Measurements from ENCODE around the gene IL31. TPM values are rescaled to one million over a fixed set of nuclear protein-coding genes. Genes with fewer than 3 reads are reported as not detected.

Gene IL31
- total RNA-seq (not detected), polyA plus RNA-seq (ENCODE audit: insufficient read depth in 1 of 8, insufficient read length in 8 of 8, low replicate concordance in 1 of 8) (not detected)
- long read RNA-seq, donor 1: 0 reads
- long read RNA-seq, donor 2: 0 reads
- long read RNA-seq, donor 3: 0 reads
- long read RNA-seq, donor 4: 0 reads
- long read RNA-seq, donor 5: 0 reads
- long read RNA-seq, donor 6: 0 reads
- long read RNA-seq, donor 7: 0 reads
- long read RNA-seq, donor 8: 0 reads
- long read RNA-seq, donor 9: 0 reads
- long read RNA-seq, donor 10: 0 reads
- long read RNA-seq, donor 11: 0 reads

GRCh38 chr12:122174155-122174845, at the start of gene IL31:
TSS of gene IL31 (minus strand) at chr12:122174221. CDS start at chr12:122174172, 49 bp downstream.
- no peaks in the 10 kb centered on the region for H3K9me3 ChIP-seq (replicated peaks; ENCODE audit: control insufficient read depth, low read depth, low read length)
- H3K4me1 ChIP-seq (ENCODE audit: control insufficient read depth, insufficient read depth, low read length): no peaks in the 10 kb centered on the region
- DNase-seq: no peak
- H3K27me3 ChIP-seq (ENCODE audit: control insufficient read depth, insufficient read depth, low read length): no peaks in the 10 kb centered on the region
- no peak within 1 kb of the TSS for H3K27ac ChIP-seq (ENCODE audit: low read length)
- WGBS (ENCODE audit: insufficient coverage): 93% methylated on average over 14 of the region's 17 CpGs
- no peaks in the 10 kb centered on the region for H3K36me3 ChIP-seq (ENCODE audit: control insufficient read depth, insufficient read depth, low read length)
- no peak within 1 kb of the TSS for H3K4me3 ChIP-seq (ENCODE audit: low read length)

- no peaks in the 10 kb centered on the region for H3K27me3 ChIP-seq (ENCODE audit: control insufficient read depth, insufficient read depth, low read length)
- peaks cover 71% of the 10 kb centered on the region for H3K36me3 ChIP-seq (ENCODE audit: control insufficient read depth, insufficient read depth, low read length)
- no peak overlapping the region for H3K27ac ChIP-seq (ENCODE audit: low read length)
- no peak for DNase-seq
- no CpG with 5 or more reads among the region's 1 CpG for WGBS (ENCODE audit: insufficient coverage)
- no peaks in the 10 kb centered on the region for H3K4me1 ChIP-seq (ENCODE audit: control insufficient read depth, insufficient read depth, low read length)
- no peaks in the 10 kb centered on the region for H3K9me3 ChIP-seq (replicated peaks; ENCODE audit: control insufficient read depth, low read depth, low read length)
- no peak overlapping the region for H3K4me3 ChIP-seq (ENCODE audit: low read length)
Measured at GRCh38 chr12:122216445-122216844, 42.4 kb upstream of the IL31 start.

GRCh38 chr12:122215771-122216170, 41.8 kb upstream of the IL31 start:
- Histone ChIP-seq H3K9me3 (replicated peaks; ENCODE audit: control insufficient read depth, low read depth, low read length) (no peaks in the 10 kb centered on the region), H3K36me3 (ENCODE audit: control insufficient read depth, insufficient read depth, low read length) (peaks cover 71% of the 10 kb centered on the region), H3K4me3 (ENCODE audit: low read length) (no peak overlapping the region), H3K4me1 (ENCODE audit: control insufficient read depth, insufficient read depth, low read length) (no peaks in the 10 kb centered on the region), H3K27ac (ENCODE audit: low read length) (no peak overlapping the region), H3K27me3 (ENCODE audit: control insufficient read depth, insufficient read depth, low read length) (no peaks in the 10 kb centered on the region)
- DNase-seq: no peak
- WGBS (ENCODE audit: insufficient coverage): 100% methylated on average over 2 of the region's 5 CpGs

GRCh38 chr12:122208073-122208820, 34.2 kb upstream of the IL31 start:
- Histone ChIP-seq H3K27me3 (ENCODE audit: control insufficient read depth, insufficient read depth, low read length) (peaks cover 35% of the 10 kb centered on the region), H3K4me1 (ENCODE audit: control insufficient read depth, insufficient read depth, low read length) (peaks cover 4% of the 10 kb centered on the region), H3K9me3 (replicated peaks; ENCODE audit: control insufficient read depth, low read depth, low read length) (no peaks in the 10 kb centered on the region), H3K27ac (ENCODE audit: low read length) (no peak overlapping the region), H3K36me3 (ENCODE audit: control insufficient read depth, insufficient read depth, low read length) (peaks cover 39% of the 10 kb centered on the region), H3K4me3 (ENCODE audit: low read length) (no peak overlapping the region)
- DNase-seq: no peak
- 91% methylated on average over 16 of the region's 18 CpGs for WGBS (ENCODE audit: insufficient coverage)

GRCh38 chr12:122207391-122207790, 33.4 kb upstream of the IL31 start:
- no peak overlapping the region for H3K4me3 ChIP-seq (ENCODE audit: low read length)
- no peak for DNase-seq
- WGBS (ENCODE audit: insufficient coverage): no CpG with 5 or more reads among the region's 8 CpGs
- H3K4me1 ChIP-seq (ENCODE audit: control insufficient read depth, insufficient read depth, low read length): peaks cover 8% of the 10 kb centered on the region
- H3K27me3 ChIP-seq (ENCODE audit: control insufficient read depth, insufficient read depth, low read length): peaks cover 43% of the 10 kb centered on the region
- H3K36me3 ChIP-seq (ENCODE audit: control insufficient read depth, insufficient read depth, low read length): peaks cover 33% of the 10 kb centered on the region
- no peak overlapping the region for H3K27ac ChIP-seq (ENCODE audit: low read length)
- H3K9me3 ChIP-seq (replicated peaks; ENCODE audit: control insufficient read depth, low read depth, low read length): no peaks in the 10 kb centered on the region

- DNase-seq: no peak
- no peak overlapping the region for H3K4me3 ChIP-seq (ENCODE audit: low read length)
- 100% methylated on average over 2 of the region's 8 CpGs for WGBS (ENCODE audit: insufficient coverage)
- peaks cover 33% of the 10 kb centered on the region for H3K36me3 ChIP-seq (ENCODE audit: control insufficient read depth, insufficient read depth, low read length)
- no peak overlapping the region for H3K27ac ChIP-seq (ENCODE audit: low read length)
- H3K4me1 ChIP-seq (ENCODE audit: control insufficient read depth, insufficient read depth, low read length): peaks cover 8% of the 10 kb centered on the region
- H3K9me3 ChIP-seq (replicated peaks; ENCODE audit: control insufficient read depth, low read depth, low read length): no peaks in the 10 kb centered on the region
- peaks cover 44% of the 10 kb centered on the region for H3K27me3 ChIP-seq (ENCODE audit: control insufficient read depth, insufficient read depth, low read length)
Measured at GRCh38 chr12:122206976-122207375, 33.0 kb upstream of the IL31 start.

GRCh38 chr12:122206111-122206881, 32.3 kb upstream of the IL31 start:
- Histone ChIP-seq H3K27me3 (ENCODE audit: control insufficient read depth, insufficient read depth, low read length) (peaks cover 51% of the 10 kb centered on the region), H3K36me3 (ENCODE audit: control insufficient read depth, insufficient read depth, low read length) (peaks cover 31% of the 10 kb centered on the region), H3K27ac (ENCODE audit: low read length) (no peak overlapping the region), H3K9me3 (replicated peaks; ENCODE audit: control insufficient read depth, low read depth, low read length) (no peaks in the 10 kb centered on the region), H3K4me1 (ENCODE audit: control insufficient read depth, insufficient read depth, low read length) (peaks cover 8% of the 10 kb centered on the region), H3K4me3 (ENCODE audit: low read length) (no peak overlapping the region)
- WGBS (ENCODE audit: insufficient coverage): 72% methylated on average over 24 of the region's 27 CpGs
- DNase-seq: no peak

- WGBS (ENCODE audit: insufficient coverage): 43% methylated on average over 15 of the region's 23 CpGs
- H3K9me3 ChIP-seq (replicated peaks; ENCODE audit: control insufficient read depth, low read depth, low read length): no peaks in the 10 kb centered on the region
- H3K4me3 ChIP-seq (ENCODE audit: low read length): no peak overlapping the region
- peaks cover 8% of the 10 kb centered on the region for H3K4me1 ChIP-seq (ENCODE audit: control insufficient read depth, insufficient read depth, low read length)
- H3K27ac ChIP-seq (ENCODE audit: low read length): no peak overlapping the region
- peaks cover 22% of the 10 kb centered on the region for H3K36me3 ChIP-seq (ENCODE audit: control insufficient read depth, insufficient read depth, low read length)
- H3K27me3 ChIP-seq (ENCODE audit: control insufficient read depth, insufficient read depth, low read length): peaks cover 61% of the 10 kb centered on the region
- no peak for DNase-seq
Measured at GRCh38 chr12:122205053-122205925, 31.3 kb upstream of the IL31 start.

All from muscle of leg (tissue), 16 donors.